HG03571 (cell line): ENCODE data around the gene ANKRD11.

Source experiments
- ATAC-seq: cut with Tn5 transposase; IDR thresholded peaks from one replicate; pipeline ENCODE4 v1.9.1; 2021; ENCODE audit not compliant: unreplicated experiment

ANKRD11 gene

DNA sequence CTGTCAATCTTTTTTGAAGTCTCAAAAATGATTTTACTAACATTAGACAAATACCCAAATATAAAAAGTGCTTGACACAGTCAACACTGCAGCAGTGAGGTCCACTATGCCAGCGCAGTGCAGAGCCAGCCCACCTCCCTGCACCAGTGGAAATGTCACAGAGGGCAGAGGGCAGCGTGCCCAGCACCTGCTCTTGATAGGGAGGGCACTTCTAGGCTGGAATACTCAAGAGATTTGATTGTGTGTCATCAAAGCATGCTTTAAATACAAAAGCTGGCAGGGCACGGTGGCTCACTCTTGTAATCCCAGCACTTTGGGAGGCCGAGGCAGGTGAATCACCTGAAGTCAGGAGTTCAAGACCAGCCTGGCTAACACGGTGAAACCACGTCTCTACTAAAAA, 136.0 kb downstream of the ANKRD11 start:
- no peak for ATAC-seq

DNA sequence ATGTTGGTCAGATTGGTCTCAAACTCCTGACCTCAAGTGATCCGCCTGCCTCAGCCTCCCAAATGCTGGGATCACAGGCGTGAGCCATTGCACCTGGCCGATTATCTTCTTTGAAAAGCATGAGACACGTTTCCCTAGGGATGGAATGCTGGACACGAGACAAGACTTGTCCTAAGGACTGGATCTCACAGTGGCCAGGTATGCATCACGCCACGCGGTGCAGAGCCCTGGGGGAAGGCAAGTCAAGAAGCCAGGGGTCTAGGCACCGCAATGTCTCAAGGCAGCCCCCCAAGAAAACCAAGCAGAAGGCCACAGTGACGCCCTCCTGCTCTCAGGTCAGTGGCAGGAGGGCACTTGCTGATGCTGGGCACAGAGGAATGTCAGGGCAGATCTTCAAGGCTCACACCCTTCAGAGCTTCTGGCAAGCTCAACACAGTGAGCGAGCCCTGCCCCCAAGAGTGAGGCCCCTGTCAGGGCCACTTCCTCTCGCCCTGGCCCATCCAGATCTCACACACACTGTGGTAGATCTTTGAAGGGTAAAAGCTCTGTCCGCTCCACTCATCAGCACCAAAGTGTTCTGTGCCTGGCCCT, 138.2 kb downstream of the ANKRD11 start:
- no peak for ATAC-seq

DNA sequence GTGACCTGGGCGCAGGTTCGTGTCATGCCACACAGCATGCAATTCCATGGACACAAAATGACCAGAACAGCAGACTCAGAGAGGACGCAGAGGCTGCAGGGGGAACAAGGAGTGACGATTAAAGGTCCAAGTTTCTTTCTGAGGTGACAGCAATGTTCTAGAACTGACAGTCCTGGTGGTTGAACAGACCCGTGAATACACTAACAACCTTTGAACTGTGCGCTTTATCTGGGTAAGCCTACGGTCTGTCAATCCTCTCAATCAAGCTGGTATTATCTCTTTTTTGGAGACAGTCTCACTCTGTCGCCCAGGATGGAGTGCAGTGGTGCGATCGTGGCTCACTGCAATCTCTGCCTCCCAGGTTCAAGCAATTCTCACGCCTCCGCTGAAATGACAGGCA, 138.7 kb downstream of the ANKRD11 start:
- ATAC-seq: no peak

DNA sequence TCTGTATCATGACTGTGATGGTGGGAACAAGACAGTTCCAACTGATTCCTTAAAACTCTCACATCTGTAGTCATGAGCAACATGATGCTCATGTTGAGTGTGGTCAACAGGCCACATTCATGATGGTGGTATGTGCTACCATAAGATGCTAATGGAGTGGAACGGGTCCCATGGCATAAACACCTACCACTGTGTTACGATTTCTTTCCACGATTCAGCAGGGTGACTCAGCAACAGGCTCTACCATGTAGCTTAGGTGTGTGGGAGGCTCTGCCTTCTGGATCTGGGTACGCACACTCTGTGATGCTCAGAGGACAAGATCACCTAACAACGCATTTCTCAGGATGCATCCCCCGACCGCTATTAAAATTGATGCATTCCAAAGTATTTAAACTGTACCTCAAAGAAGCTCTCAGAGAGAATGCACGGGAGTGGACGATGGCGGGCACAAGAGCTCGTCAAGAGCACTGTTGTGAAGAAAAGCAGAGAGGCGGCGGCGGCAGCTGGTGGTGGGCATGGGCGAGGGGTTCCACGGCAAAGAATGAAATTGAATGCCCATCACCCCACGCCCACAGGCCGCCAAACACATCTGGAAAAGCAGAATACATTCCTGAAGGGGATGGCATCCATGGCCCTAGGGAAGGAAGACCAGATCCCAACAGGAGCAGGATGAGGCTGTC, 139.5 kb downstream of the ANKRD11 start:
- no peak for ATAC-seq

DNA sequence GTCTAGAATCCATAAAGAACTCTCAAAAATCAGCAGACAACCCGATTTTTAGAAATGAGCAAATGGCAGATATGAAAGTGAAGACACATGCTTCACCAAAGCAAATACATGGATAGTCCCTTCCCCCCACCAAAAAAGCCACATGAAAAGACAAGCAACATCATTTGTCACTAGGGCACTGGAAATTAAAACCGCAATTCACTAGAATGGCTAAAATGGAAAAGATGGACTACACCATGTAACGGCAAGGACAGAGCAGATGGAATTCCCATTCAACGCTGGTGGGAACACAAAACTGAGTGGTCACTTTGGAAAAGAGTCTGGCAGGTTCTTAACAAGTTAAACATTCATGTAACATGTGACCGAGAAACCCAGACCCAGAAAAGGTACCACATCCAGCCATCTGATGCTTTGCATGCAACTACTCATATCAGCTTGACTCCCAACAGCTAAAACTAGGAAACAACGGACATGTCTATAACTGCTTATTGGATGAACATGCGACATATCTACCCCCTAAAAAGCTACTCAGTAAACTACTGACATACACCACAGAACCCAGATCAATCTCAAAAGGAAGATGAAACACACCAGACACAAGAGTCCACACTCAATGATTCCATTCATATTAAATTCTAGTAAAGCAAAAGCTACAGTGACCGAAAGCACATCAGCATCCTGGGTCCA, 140.3 kb downstream of the ANKRD11 start:
- ATAC-seq: no peak

DNA sequence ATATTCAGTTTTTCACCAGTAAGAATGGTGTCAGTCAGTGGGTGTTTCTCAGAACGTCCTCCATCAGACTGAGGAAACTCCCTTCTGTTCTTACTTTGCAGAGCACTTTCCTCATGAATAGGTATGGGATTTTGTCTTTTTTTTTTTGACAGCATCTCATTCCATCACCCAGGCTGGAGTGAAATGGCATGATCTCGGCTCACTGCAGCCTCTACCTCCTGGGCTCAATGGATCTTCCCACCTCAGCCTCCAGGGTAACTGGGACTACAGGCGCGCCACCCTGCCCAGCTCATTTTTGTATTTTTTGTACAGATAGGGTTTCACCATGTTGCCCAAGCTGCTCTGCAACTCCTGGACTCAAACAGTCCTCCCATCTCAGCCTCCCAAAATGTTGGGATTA, 142.6 kb downstream of the ANKRD11 start:
- ATAC-seq: no peak

DNA sequence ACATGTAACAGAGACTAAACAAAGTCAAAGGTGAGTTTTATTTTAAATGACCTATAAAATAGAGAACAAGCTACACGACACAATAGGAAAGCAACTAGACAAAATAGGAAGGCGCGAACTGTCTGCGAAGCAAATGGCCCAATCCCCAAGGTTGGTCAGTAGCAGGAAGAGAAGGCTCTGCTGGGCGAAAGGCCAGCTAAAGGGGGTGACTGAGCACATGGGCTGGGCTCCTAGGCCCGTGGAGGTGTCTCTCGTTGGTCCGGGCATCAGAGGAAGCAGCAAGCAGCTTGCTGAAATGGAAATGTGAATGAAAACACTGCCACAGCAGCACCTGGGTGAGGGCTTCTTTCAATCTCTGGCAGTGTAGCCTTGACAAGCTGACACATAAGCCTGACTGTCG, 143.5 kb downstream of the ANKRD11 start:
- ATAC-seq: no peak

DNA sequence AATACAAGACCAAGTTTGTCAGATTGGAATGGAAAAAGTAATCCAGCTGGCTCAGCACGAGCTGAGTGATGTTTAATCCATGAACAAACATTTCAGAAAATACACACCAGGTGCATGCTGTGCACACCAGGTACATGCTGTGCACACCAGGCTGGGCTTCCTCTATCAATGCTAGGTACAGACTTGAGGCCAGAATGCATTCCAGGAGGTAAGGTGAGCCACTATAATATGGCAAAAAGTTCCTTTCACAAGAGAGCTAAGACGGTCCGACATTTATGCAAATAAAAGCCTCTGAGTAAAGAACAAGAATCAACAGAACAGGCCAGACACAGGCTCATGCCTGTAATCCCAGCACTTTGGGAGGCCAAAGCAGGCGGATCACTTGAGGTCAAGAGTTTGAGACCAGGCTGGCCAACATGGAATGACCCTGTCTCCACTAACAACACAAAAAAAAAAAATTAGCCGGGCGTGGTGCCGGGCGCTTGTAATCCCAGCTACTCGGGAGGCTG, 144.7 kb downstream of the ANKRD11 start:
- no peak for ATAC-seq

DNA sequence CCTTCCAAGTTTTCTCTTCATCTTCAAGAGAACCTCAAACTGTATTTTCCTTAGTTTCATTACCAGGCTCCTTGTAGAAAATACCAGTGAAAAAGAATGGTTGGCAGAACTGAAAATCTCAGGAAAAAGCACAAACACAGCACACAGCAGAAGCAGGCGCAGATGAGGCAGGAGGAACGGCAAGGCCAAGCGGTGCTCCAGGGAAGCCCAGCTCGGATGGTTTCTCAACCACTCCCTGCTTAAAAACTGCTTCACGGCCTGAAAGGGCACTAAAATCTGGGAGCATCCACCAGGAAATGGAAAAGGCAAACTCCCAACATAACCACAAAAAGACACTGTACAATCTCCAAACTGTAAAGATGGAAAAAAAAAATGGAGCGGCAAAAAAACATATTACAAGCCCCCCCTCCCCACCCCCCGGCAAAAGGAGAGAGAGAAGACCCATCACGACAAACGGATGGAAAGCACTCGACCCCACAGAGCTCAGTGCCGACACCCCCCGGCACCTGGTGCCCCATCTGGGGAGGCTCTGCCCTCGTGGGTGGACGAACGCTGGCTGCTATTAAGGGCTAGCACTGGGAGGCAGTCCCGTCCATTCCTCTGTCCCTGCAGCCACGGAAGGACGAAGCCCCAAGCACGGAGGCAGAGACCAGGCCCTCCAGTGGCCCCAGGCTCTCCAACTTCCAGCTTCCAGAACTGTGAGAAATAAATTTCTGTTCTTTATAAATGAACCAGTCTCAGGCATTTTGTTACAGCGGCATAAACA, 145.3 kb downstream of the ANKRD11 start:
- no peak for ATAC-seq

DNA sequence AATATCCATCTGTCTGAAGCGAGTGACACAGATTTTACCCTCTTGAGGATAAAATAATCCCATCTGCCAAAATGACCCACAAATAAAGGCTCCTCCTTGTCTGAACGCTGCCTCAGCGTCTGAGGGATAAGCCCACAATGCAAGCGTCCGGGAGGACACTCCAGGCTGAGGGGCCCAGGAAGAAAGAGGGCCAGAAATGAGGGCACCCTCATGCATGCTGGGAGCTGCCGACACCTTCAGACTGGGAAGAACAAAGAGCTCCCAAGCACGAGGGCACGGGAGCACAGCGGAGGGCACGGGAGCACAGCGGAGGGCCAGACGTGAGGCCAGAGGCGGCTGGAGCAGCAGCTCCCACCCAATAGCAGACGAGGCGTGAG, 145.9 kb downstream of the ANKRD11 start:
- ATAC-seq: no peak

DNA sequence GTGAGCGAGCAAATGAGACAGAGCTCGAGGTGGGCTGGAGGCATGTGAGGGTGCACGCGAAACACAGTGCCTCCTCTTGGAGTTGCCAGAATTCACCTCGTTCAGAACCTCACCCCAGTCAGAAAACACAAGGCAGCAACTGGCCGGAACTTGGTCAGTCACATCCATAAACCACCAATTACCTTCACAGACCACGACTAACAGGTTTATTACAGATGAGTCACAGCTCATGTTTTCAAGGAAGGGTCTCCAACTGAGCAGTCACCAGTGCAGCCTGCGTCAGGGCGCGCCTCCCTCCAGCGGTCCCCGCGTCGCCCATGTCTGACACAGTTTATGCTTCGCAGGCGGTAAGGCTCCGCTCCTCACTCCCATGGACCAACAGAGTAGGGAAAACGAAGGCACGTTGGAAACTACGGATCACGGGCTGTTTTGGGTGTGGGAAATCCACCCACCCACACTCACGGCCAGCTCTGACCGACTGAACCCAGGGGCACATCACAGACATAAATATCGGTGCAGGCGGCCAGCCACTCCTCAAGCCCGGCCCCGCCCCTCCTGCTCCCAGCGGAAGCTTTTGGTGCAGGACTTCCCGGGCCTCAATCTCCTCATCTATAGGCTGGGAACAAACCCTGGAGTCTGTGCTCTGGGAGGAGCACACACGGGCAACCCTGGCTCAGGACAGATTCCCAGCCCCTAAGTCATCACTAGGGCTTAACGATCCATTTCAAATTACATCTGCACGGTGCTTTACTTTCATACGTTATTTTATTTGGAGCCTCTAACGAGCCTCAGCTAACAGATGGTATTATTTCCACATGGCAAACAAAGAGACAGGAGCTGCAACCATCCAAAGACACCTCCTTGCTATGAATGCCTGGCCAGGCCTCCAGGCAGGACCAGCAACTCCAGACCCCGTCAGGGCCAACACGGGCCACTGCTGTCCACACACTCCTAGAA, 146.6 kb downstream of the ANKRD11 start:
- ATAC-seq: no peak

DNA sequence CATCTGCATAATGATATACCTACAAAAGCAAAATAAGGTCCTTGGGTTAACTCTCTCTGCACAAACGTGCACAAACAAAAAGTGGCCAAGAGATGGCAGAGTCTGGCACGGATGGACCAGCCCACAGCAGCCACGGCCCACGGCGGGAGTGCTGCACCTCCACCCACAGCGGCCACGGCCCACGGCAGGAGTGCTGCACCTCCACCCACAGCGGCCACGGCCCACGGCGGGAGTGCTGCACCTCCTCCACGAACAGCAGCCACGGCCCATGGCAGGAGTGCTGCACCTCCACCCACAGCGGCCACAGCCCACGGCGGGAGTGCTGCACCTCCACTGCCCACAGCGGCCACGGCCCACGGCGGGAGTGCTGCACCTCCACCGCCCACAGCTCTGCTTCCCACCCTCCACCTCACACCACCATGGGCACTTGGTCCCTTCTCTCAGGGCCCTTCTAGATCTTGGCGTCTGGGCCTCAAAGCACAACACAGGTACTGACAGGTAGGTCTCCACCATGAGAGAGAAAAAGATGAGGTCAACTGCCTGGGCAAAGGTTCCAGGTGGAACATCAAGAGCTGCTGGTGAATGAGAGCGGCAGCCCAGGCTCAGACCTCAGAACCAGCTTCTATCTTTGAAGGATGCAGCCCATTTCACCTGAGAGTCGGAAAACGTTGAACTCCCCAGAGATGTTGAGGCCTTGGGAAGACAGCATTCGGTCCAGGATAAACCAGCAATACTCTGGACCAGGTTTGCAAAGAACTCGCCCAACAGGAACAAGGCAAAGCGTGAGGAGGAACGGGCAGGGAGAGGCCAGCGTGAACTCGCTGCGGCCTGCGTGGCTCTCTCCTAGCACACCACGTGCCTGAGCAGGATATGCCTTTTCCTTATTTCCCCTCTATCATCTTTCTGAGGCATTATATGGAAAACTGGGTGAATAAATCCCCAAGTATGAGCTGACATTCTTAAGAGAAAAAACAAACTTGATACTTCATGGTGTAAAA, 148.4 kb downstream of the ANKRD11 start:
- ATAC-seq: no peak

DNA sequence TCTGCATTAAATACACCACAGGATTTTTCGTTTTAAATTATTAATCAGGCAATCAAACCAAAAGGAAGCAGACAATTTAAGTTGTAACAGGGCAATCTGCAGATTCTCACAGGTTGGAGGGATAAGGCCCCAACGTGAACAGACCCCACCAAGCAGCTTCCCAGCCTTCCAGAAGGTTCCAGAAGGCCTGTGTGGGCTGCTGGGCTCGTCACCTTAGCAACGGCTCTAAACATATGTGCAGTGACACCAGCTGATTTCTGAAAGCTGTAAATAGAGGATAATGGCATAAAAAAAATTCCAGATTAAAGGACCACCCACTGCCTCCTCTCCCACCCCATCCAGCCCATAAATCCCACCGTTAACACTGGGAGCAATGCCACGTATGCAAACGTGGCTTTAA, 149.1 kb downstream of the ANKRD11 start:
- no peak for ATAC-seq

DNA sequence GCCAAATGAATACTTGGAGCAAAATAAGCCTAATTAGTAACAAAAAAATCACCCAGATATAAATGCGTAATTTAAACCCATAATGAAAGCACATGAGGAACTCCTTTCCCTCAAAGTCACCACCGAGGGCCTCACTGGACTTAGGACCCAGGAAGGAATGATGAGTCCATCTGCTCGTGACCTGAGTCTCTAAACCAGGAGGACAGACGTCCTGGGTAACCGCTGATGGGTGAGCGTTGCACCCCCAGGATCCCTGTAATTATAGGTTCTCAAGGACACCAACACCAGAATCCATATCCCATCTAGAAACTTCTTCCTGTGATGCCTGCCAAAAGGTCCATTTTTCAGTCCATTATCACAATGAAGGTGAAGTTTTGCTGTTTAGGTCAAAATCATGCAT, 151.5 kb downstream of the ANKRD11 start:
- no peak for ATAC-seq

DNA sequence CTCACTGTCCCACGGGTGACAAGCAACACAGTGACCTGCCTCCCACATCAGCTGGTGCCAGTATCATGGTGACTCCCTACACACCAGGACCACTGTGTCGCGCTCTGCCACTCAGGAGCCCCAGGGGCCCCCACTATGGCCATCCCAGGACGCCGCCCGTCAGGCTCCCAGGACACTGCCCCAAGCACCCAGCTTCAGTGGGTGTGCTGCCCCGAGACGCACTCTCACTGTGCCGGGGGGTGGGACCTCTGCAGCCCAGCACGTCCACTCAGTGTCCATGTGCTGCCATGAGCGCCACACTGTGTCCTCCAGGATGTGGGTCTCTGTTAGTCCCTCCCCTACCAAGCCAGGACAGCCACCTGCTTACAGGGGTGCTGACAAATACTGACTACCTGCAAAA, 152.4 kb downstream of the ANKRD11 start:
- ATAC-seq: no peak

DNA sequence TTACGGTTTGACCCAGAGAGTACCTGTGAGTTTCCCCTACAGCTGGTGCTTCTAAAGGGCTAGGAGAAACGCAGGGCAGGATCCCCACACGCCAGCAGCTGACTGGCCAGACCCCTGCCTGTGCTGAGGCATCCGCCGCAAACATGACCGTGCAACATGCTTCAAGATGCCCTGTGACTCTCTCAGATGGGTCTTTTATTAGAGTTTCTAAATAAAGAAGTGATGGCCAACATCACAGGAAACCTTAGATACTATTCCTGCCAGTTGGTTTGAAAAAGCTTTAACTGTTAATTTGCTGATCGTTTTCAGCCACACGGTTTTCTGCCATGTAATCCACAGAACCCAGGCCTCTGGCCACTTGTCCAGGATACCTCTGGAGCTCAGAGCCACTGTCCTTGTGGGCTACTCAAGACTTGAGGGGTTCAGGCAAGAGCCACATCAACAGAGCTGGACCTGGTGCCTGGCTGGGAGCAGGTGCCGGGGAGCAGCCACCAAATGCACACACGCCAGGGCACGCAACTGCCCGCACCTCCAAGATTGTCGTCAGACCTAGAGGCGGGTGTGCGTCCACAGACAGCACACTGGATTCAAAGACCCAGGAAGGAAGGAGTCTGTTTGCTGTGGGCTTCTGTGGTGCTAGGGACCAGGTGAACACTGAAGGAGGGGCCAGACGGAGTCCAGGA, 154.4 kb downstream of the ANKRD11 start:
- no peak for ATAC-seq

DNA sequence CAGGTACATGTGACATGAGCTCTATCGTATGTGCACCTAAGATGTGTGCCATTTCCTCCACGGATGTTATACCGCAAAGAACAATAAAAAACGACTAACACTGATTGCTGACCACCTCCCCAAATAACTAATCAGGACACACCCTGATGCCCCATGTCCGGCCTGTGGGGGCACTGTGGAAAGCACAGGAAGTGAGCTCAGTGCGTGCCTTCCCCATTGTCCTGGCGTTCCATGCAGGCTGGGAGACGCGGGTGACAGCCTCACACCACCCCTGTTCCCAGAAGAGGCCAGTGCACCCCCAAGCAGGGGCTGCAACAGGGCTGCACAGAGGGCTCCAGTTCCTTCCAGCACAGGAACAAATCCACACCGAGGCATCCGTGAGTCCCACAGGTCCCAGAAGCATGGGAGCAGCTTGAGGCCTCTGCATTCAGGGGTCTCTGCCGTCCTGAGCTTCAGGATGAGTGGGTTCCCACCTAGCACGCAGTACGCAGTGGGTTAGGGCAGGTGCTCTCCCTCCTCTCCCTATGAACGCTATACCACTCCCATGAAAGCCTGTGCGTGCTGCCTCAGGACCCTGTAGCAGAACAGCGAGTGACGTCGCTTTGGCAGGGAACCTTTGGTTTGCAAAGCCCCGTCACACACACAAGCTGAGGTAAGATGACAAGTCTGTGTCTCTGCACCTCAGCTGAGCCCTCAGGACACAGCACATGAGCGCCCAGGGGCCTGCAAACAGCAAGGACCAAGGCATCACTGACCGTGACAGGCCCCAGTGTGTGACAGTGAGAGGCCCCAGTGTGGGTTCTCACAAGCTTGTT, 155.2 kb downstream of the ANKRD11 start:
- no peak for ATAC-seq

DNA sequence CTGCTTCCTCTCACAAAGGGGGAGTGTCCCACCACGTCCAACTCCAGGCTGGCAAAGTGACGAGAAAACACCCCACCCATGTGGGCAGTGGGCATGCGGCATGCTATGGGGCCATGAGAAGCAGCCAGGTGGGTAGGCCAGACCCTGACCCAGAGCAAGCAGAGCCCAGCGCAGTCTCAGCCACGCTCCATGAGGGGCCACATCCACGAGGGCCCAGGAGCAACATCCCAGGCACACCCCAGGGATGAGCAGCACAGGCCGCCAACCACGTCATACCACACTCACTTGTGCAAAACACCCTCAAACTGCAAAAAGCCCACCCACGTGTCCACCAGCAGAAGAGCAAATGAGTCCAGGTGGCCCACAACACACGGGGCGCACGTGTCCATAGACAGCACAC, 155.9 kb downstream of the ANKRD11 start:
- no peak for ATAC-seq
